HK-2 (cell line): ENCODE results near the gene SPANXD.
"Not testable (repeated sequence)": the region's sequence is repeated elsewhere in the genome, so short reads cannot be mapped to it uniquely, and the experiment has no call there.

ENCODE experiments used
- DNase-seq: peaks from one replicate; pipeline ENCODE4 v3.0.0-alpha.2; 2018; ENCODE audit not compliant: unreplicated experiment

The SPANXD gene, protein sequence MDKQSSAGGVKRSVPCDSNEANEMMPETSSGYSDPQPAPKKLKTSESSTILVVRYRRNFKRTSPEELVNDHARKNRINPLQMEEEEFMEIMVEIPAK

DNA sequence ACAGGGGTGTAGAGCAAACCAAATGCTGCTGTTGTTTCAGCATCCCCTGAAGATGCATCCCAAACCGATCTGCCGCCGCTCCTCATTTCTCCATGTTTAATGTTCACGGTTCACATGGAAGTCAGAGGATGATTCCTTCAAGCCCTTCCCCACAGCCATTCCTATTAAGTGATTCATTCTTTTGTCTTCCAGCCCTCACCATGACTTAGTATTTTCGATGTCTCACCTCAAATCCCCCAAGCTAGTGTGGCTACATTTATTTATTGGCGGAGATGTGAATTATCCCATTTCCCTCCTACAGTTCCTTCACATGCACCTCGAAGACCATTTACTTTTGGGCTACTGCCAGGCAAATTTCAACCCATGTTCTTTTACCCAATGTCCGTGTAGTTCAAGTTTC, at the start of gene SPANXD:
TSS of gene SPANXD (minus strand) at position 101 of the 400 bp plus-strand sequence. CDS start 334 bp downstream, outside the sequence.
- not testable (repeated sequence) for DNase-seq

GRCh38 chrX:141742666-141743065, 44.1 kb upstream of the SPANXD start:
- DNase-seq = no peak

DNA sequence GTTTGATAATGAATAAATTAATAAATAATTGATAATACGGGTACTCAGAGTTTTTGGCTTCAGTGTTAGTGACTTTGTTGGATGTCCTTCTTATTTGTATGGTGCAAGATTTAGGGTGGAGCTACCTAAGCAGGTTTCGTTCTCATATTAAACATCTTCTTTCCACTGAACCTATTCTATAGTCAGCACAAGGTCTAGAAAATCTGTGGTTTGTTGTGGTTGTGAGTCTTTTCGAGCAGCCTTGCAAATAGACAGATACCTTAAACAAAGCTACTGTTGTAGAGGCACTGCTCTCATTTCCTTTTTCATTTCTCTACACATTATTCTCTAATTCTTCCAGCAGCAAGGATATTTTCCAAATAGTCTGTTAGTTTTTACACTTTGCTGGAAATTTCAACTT, 38.1 kb upstream of the SPANXD start:
- no peak for DNase-seq

GRCh38 chrX:141733371-141733770, 34.8 kb upstream of the SPANXD start:
- no peak for DNase-seq

DNA sequence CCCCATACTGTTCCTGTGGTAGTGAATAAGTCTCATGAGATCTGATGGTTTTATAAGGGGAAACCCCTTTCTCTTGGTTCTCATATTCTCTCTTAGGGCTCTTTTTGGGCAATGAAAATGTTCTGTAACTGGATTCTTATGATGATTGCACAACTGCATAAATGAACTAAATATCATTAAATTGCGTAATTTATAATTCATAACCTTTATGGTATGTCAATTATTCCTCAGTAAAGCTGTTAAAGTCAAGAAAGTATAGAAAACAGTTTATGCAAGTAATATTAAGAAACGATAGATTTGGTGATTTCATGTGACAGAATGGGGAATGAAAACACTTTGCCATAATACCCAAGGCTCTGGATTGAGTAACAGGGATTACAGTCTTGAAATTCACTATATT, 33.5 kb upstream of the SPANXD start:
- DNase-seq = no peak

DNA sequence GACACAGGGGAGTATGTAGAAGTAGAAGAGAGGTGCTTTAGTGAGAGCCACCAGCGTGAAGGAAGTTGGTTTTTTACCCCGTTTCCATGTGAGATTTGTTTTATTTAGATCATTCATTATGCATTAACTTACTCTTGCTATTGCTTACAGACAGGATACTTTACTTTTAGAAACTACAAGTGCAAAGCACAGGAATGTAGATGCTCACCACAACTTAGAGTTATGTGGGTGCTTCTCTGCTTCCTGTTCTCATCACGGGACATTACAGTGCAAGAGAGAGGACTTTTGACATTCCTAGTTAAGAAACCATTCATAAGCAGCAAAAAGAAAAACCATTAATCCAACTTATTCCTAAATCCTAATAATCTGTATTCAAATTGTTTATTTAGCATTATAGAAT, 25.6 kb upstream of the SPANXD start:
- DNase-seq = no peak

GRCh38 chrX:141714680-141715079, 16.1 kb upstream of the SPANXD start:
- DNase-seq = no peak

DNA sequence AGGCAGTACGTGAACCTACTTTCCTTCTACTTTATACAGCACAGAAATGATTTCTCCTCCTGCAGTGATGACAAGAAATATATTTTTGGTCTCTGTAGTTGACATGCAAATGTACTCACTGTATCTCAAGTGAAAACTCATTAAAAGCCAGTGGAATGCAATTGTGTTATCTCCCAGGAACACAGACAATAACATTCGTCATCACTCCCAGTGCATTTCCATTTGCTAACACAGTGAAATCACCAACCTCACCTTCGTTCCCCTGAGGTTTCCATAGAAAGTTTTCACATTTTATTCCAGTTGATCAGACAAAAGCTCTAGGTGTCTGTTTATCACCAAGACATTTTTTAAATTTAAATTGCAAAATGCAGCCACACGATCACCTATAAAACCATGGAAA, 2.5 kb upstream of the SPANXD start:
- no peak for DNase-seq

DNA sequence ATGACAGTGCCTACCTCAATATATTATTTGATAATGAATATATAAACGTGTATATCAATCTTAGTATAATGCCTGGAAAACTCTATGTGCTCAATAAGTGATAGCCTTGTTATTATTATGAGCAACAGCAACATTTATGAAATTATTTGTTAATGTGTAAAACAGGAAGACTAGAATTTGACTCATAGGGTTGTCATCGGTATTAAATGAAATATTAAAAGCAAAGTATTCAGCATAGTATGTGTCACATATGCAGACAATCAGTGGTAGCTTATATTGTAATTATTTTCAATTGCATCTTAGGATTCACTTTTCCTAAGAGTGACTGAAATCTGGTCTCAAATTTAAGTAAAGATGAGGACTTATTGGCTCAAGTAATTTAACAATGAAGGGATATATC, 24.6 kb downstream of the SPANXD start:
- DNase-seq = no peak

DNA sequence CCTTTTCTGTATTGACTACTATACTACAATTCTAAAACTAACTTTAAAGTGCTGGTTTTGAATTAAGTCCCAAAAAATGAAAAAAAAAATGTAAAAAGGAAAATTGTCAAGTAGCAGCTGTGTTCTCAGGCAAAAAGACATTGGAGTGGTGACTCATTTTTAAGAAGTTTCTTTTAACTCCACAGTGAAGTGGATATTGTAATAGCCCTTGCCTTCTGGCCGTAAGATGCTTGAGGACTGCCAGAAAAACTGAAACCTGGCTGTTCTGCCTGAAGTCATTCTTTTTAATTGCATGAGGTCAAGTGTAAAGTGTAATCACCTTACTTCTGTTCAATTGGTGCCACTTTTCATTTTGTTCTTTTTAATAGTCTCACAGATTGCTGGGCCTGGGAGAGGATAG, 28.9 kb downstream of the SPANXD start:
- no peak for DNase-seq

DNA sequence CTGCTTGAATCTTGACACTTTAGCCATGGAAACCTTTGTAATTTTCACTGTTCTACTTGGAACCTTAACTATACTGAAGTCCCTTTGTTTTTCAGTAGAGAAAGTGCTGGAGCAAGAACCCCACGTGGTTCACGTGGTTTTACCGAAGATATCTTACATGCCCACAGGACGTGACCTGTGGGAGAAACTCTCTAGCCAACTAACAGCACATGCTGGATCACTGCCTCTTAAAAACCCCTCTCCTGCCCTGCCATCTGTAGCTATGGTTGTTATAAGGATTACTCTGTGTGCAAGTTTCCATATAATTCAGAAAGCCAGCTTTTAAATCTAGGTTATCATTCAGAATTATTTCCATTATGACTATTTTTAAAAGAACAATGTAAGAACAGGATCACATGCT, 30.2 kb downstream of the SPANXD start:
- DNase-seq = no peak

DNA sequence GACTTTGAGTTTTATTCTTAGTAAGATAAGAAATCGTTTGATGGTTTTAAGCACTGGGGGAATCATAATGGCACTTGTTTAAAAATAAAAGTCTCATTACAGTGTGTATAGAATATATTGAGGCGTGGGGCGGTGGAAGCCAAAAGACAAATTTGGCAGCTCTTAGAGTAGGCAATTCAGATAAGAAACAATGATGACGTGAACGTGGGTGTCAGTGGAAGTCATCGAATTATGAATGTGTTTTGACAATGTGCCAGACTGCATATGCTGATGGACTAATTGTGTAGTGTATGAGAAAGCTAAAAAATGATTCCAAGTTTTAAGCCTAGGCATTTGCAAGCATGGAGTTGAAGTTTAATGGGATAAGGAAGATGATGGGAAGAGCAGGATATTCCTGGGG, 35.8 kb downstream of the SPANXD start:
- no peak for DNase-seq

DNA sequence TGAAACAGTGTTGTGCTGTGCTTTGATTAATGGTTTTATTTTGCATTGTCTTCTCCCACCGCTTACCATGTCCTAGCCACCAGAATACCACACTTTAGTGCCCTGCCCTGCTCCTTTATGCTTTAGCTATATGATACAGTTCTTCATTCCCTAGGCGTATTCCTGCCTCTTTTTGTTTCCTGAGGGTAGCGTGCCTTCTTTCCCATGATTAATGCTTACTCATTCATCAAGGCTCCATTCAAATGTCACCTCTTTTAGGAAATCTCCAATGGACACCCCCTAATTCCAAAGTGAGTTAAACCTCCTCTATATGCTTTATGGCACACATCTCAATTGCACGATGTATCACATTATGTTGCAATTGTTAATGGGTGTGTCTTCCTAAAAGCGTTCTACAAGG, 46.3 kb downstream of the SPANXD start:
- no peak for DNase-seq
